ENCODE data around the gene IQGAP3.

IQGAP3 gene

DNA sequence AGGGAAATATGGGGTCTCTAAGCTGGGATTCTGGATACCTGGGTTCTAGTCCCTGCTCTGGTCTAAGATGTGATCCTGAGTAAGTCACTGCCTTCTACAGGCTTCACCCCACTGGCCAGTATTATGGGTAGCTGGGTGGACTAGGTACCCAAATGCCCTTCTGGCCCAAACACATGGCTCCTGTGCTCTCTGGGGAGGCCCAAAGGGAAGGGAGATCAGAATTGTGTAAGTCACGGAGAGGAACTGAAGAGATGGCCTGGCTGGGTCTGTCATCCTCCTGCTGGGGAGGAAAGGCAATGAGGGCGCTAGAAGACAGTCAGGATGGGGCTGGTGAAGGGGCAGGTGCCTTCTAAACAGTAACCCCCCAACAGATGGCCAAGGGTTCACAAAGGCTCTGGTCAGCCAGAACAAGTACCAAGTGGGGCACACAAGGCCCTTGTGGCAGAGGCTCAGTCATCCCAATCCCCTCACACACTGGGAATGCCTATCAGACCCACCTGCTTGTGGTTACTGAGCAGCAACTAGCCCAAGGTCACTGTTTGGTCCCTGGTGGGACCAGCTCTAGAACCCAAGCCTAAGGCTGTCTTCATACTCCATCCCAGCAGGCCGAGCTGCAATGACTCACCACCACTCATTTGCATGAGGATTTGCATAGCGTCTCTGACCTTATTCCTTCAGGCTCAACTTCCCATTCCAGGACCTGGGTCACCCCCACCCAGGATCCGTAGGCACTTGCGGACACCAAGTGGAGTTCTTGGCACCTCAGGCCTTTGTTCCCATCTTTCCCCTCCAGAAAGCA lies 81.0 kb downstream of the IQGAP3 start:
- no peak overlapping the region for H3K4ac ChIP-seq (ENCODE audit: low read depth in 1 of 2, low read length in 2 of 2)
- H2BK5ac ChIP-seq (ENCODE audit: low read depth, low read length, poor library complexity, severe bottlenecking) = no peak overlapping the region
- no peak overlapping the region for H2BK12ac ChIP-seq (ENCODE audit: low read length in 2 of 2)
- no peak overlapping the region for H4K91ac ChIP-seq (ENCODE audit: low read length)
- 93% methylated on average over 5 of the region's 6 CpGs for WGBS
- H3K9me3 ChIP-seq (ENCODE audit: control insufficient read depth, low read length) = no peaks in the 10 kb centered on the region
- no peak overlapping the region for H3K4me2 ChIP-seq (ENCODE audit: low read length, poor library complexity, severe bottlenecking)
- no peak overlapping the region for H2BK15ac ChIP-seq (ENCODE audit: low read depth, poor library complexity, severe bottlenecking)
- no peak for DNase-seq
- H2BK120ac ChIP-seq (ENCODE audit: low read depth, low read length) = no peak overlapping the region
- H3K79me1 ChIP-seq (replicated peaks; ENCODE audit: low read length, poor library complexity, severe bottlenecking) = peaks cover 29% of the 10 kb centered on the region
- H4K8ac ChIP-seq (ENCODE audit: low read length) = no peak overlapping the region
- H3K18ac ChIP-seq (ENCODE audit: low read depth in 1 of 2, low read length in 2 of 2) = no peak overlapping the region
- H3K4me3 ChIP-seq (ENCODE audit: insufficient read depth in 1 of 2, low read depth in 1 of 2, low read length in 2 of 2) = peak overlapping the region in 1 of 2 experiments; percentile 50
- H3K9ac ChIP-seq (ENCODE audit: low read length) = peak overlapping the region; percentile 56
- no peak overlapping the region for H3K23ac ChIP-seq (ENCODE audit: low read length in 2 of 2)
- no peak overlapping the region for H2AK5ac ChIP-seq (ENCODE audit: low read length, severe bottlenecking)
- H3K27me3 ChIP-seq (ENCODE audit: control insufficient read depth in 1 of 2, insufficient read depth in 1 of 2, low read length in 2 of 2) = no peaks in the 10 kb centered on the region
- no peak overlapping the region for H3K27ac ChIP-seq (ENCODE audit: low read length, poor library complexity, severe bottlenecking)
- no peak overlapping the region for H3K14ac ChIP-seq (ENCODE audit: low read length in 2 of 2)
- peaks cover 18 to 27% of the 10 kb centered on the region in 2 experiments for H3K36me3 ChIP-seq (ENCODE audit: control insufficient read depth in 1 of 2, insufficient read depth in 2 of 2, low read depth in 1 of 2, low read length in 2 of 2)
- H3K4me1 ChIP-seq (ENCODE audit: control insufficient read depth, insufficient read depth, low read depth, low read length) = peaks cover 57% of the 10 kb centered on the region
- no peak overlapping the region for H2AFZ ChIP-seq (ENCODE audit: low read depth, low read length)

DNA sequence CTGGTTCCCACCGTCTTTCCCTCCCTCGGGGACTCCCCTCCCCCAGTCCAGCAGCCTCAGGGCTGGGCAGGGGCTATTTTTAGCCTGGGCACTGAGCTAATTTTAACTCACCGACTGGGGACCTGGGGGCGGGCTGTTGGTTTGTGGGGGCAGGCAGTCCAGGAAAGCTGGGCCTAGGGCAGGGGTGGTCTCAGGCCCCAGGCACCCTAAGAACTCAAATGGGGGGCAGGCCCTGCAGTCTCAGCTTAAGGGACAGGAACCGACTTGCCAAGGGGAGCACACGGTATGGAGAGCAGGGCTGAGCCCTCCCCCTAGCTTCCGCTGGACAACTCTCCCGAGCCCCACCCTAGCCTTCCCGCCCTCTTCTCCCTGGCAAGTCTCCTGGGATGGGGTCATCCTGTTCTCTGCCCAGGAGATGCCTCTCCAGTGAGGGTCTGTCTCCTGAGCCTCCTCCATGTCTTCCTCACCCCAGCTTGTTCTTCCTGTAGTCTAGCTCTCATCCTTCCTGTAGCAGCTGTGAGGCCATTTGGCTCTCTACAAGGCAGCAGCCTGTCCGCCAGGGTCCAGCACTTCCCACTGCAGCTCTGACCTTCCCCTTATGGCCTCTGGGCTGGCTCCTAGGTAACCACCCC lies 81.8 kb downstream of the IQGAP3 start:
- Histone ChIP-seq H3K4me2 (ENCODE audit: low read length, poor library complexity, severe bottlenecking) (peak overlapping the region; percentile 1), H3K4me1 (ENCODE audit: control insufficient read depth, insufficient read depth, low read depth, low read length) (peaks cover 49% of the 10 kb centered on the region), H2AFZ (ENCODE audit: low read depth, low read length) (no peak overlapping the region), H2AK5ac (ENCODE audit: low read length, severe bottlenecking) (no peak overlapping the region), H3K14ac (ENCODE audit: low read length in 2 of 2) (peak overlapping the region in 1 of 2 experiments; percentile 38), H3K4me3 (ENCODE audit: insufficient read depth in 1 of 2, low read depth in 1 of 2, low read length in 2 of 2) (peak overlapping the region in 1 of 2 experiments; percentile 50), H2BK5ac (ENCODE audit: low read depth, low read length, poor library complexity, severe bottlenecking) (no peak overlapping the region), H3K36me3 (ENCODE audit: control insufficient read depth in 1 of 2, insufficient read depth in 2 of 2, low read depth in 1 of 2, low read length in 2 of 2) (peaks cover 18 to 30% of the 10 kb centered on the region in 2 experiments), H2BK15ac (ENCODE audit: low read depth, poor library complexity, severe bottlenecking) (no peak overlapping the region), H3K9me3 (ENCODE audit: control insufficient read depth, low read length) (no peaks in the 10 kb centered on the region), H3K27ac (ENCODE audit: low read length, poor library complexity, severe bottlenecking) (no peak overlapping the region), H2BK120ac (ENCODE audit: low read depth, low read length) (no peak overlapping the region), H3K27me3 (ENCODE audit: control insufficient read depth in 1 of 2, insufficient read depth in 1 of 2, low read length in 2 of 2) (no peaks in the 10 kb centered on the region), H3K9ac (ENCODE audit: low read length) (peak overlapping the region; percentile 56), H3K18ac (ENCODE audit: low read depth in 1 of 2, low read length in 2 of 2) (peak overlapping the region in 1 of 2 experiments; percentile 25), H4K8ac (ENCODE audit: low read length) (no peak overlapping the region), H4K91ac (ENCODE audit: low read length) (no peak overlapping the region), H3K4ac (ENCODE audit: low read depth in 1 of 2, low read length in 2 of 2) (no peak overlapping the region), H2BK12ac (ENCODE audit: low read length in 2 of 2) (no peak overlapping the region), H3K79me1 (replicated peaks; ENCODE audit: low read length, poor library complexity, severe bottlenecking) (peaks cover 32% of the 10 kb centered on the region), H3K23ac (ENCODE audit: low read length in 2 of 2) (peak overlapping the region in 1 of 2 experiments; percentile 2)
- WGBS = 24% methylated on average over 10 of the region's 10 CpGs
- peak; percentile 71 for DNase-seq

DNA sequence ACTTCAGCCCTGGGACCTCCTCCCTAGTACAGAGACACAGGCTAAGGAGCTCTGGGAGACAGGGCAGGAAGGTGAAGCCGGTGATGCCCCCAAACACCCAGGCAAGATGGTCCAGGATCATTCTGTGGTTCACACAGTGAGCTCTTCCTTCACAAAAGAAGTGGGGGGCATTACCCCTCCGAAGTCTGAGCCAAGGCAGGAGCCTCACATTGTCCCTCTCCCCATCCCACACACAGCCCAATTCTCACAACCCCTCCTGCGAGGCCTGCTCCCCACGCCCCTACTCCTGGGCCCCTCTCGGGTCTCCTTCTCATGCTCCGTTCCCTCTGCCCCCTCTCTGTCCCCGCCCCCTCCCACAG lies 82.5 kb downstream of the IQGAP3 start:
- Histone ChIP-seq H2BK12ac (ENCODE audit: low read length in 2 of 2) (peak overlapping the region in 1 of 2 experiments; percentile 3), H2AFZ (ENCODE audit: low read depth, low read length) (no peak overlapping the region), H3K27me3 (ENCODE audit: control insufficient read depth in 1 of 2, insufficient read depth in 1 of 2, low read length in 2 of 2) (no peaks in the 10 kb centered on the region), H3K18ac (ENCODE audit: low read depth in 1 of 2, low read length in 2 of 2) (no peak overlapping the region), H3K4ac (ENCODE audit: low read depth in 1 of 2, low read length in 2 of 2) (peak overlapping the region in 1 of 2 experiments; percentile 59), H2BK5ac (ENCODE audit: low read depth, low read length, poor library complexity, severe bottlenecking) (no peak overlapping the region), H3K4me1 (ENCODE audit: control insufficient read depth, insufficient read depth, low read depth, low read length) (peaks cover 49% of the 10 kb centered on the region), H4K8ac (ENCODE audit: low read length) (no peak overlapping the region), H3K36me3 (ENCODE audit: control insufficient read depth in 1 of 2, insufficient read depth in 2 of 2, low read depth in 1 of 2, low read length in 2 of 2) (peaks cover 18 to 29% of the 10 kb centered on the region in 2 experiments), H2BK120ac (ENCODE audit: low read depth, low read length) (no peak overlapping the region), H3K27ac (ENCODE audit: low read length, poor library complexity, severe bottlenecking) (no peak overlapping the region), H3K14ac (ENCODE audit: low read length in 2 of 2) (no peak overlapping the region), H3K79me1 (replicated peaks; ENCODE audit: low read length, poor library complexity, severe bottlenecking) (peaks cover 32% of the 10 kb centered on the region), H3K4me3 (ENCODE audit: insufficient read depth in 1 of 2, low read depth in 1 of 2, low read length in 2 of 2) (peak overlapping the region in 1 of 2 experiments; percentile 41), H2BK15ac (ENCODE audit: low read depth, poor library complexity, severe bottlenecking) (peak overlapping the region; percentile 26), H3K9me3 (ENCODE audit: control insufficient read depth, low read length) (no peaks in the 10 kb centered on the region), H2AK5ac (ENCODE audit: low read length, severe bottlenecking) (no peak overlapping the region), H4K91ac (ENCODE audit: low read length) (no peak overlapping the region), H3K23ac (ENCODE audit: low read length in 2 of 2) (no peak overlapping the region), H3K9ac (ENCODE audit: low read length) (peak overlapping the region; percentile 56), H3K4me2 (ENCODE audit: low read length, poor library complexity, severe bottlenecking) (no peak overlapping the region)
- 72% methylated on average over 7 of the region's 7 CpGs for WGBS
- no peak for DNase-seq

All from mesenchymal stem cell (in vitro differentiated cells and primary cell).